Activated CD4-positive, CD25-positive, alpha-beta regulatory T cell treated with anti-CD3 and anti-CD28 coated beads, Interleukin-2, amount 50 U/mL, for 16 hours (primary cell): Measurements from ENCODE around the gene ST6GAL1.
"Not testable (repeated sequence)": the region's sequence is repeated elsewhere in the genome, so short reads cannot be mapped to it uniquely, and the experiment has no call there.

Experiments used
- DNase-seq: peaks from one replicate; pipeline ENCODE4 v3.0.0-alpha.2; 2020; ENCODE audit warnings: low read depth, low spot score

ST6GAL1 gene

DNA sequence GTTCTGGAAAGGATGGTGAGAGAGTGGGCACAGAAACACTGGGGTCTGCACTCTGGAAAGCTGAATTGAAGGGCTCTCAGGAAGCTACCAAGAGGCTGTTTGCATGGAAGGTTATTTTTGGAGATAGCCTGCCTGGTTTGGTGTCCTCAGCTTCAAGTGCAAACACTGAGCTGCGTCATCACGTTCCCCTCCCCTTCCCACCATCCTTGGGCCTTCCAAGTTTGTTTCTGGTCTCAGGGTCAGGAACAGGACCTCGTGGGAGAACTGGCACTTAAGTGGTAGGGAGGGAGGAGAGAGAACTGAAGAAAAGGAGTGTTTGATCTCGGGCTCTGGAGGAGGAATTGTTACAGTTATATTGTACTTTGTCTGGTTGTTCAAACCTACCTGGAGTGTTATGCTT is 10.6 kb downstream of the ST6GAL1 start:
- DNase-seq: no peak

DNA sequence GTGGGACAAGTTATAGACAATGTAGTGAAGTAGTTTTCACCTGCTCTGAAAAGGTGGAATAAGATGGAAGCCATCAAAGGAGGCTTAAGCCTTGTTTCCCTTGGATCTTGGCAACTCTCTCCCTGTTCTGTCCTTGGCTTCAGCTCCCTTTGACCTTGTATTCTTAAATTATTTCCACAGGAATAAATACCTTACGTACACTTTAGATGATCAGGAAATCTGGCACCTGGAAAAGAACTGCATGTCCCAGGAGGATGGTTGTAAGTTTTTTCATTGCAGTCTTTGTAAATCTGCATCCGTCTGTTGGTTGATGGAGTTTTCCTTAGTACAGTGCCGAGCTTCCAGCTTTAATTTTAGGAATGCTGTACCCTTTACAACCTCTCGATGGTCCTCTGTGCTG is 11.8 kb downstream of the ST6GAL1 start:
- no peak for DNase-seq

DNA sequence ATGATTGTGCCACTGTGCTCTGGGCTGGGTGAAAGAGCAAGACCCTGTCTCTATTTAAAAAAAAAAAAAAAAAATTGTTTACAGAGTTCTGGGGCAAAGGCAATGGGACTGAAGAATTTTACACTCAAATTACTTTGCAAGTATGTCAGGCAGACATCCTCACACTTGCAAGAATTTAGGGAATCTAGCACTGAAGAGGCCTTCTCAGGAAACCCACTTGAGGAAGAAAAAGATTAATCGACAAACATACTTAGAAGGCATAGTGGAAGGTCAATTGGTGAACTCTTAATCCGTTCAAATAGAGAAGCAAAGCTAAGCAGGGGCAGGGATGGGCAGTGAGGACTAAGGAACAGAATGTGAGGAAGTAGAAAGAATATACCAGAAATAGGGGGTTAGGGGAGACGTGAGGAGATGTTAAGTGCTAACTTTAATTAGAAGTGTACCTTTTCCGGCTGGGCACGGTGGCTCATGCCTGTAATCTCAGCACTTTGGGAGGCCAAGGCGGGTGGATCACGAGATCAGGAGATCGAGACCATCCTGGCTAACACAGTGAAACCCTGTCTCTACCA is 15.0 kb downstream of the ST6GAL1 start:
- DNase-seq: no peak

GRCh38 chr3:186946756-186947375 is 16.5 kb downstream of the ST6GAL1 start:
- DNase-seq: no peak

DNA sequence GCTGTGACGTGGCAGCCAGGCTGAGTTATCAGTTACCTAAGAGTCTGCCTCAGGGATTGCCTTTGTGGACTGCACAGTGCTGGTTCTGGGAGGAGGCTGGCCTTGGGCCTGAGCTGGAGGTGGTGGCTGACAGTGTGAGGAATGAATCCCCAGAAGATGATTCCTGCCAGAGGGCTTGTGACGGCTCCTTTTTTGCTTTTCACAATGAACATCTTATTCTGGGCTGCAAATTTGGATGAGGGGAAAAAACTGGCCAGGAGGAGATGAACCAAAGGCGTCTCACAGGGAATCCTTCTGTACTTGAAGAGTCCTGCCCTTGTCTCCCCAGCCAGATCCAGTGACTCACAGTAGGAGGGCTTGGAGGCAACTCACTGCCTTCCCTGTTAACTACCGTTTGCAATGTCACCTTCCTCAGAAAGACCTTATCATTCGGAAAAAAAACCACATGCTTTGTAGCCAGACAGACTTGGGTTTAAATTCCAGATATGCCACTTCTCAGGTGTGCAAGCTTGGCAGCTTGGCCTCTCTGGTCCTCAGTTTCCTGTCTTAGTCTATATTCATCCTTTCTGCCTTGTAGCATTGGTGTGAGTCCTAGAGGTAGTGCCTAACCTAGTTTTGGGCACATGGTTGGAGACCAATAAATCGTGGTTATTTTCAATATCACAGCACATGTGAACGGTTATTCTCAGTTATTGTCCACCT is 19.1 kb downstream of the ST6GAL1 start:
- DNase-seq: no peak

GRCh38 chr3:186950402-186951093 is 20.2 kb downstream of the ST6GAL1 start:
- DNase-seq: no peak

- DNase-seq: no peak
Observed at GRCh38 chr3:186951640-186952552, 21.6 kb downstream of the ST6GAL1 start.

GRCh38 chr3:186953011-186953487 is 22.7 kb downstream of the ST6GAL1 start:
- DNase-seq: no peak

GRCh38 chr3:186953992-186954699 is 23.8 kb downstream of the ST6GAL1 start:
- DNase-seq: not testable (repeated sequence)

- DNase-seq: no peak
Observed at GRCh38 chr3:186955898-186956696, 25.8 kb downstream of the ST6GAL1 start.

GRCh38 chr3:186959029-186959624 is 28.8 kb downstream of the ST6GAL1 start:
- no peak for DNase-seq

DNA sequence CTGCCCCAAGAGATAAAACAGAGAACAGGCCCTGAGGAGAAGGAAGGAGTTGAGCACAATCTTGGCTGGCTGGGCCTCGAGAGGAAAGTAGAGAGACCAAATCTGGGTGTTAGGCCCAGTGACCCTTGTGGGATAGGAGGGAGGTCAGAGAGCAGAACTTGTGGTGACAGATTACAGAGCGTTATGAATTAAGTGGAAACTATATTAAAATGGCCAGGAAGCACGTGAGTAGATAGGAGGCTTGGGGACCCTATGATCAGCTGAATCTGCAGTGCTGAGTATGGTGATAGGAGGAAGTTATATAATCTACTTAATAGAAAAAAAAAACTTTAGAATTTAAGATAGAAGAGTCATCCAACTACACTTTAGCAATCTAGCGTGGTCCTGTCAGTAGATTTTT is 30.0 kb downstream of the ST6GAL1 start:
- DNase-seq: no peak

DNA sequence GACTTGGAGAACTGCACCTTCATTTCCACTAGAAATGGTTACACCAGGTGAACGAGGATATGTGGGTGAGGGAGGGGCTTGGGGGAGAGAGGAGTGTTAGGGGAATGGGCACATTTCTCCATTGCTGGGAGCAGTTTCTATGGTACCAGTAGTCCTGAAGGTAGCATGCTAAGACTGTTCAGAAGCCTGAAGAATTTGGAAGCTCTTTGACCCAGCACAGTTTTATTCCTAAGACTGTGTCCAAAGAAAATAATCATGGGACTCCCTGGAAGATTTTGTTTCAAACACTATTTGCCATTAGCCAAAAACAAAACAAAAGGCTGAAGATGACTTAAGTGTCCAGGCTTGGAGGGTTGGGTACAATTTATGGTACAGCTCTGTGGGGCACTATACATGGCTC is 32.1 kb downstream of the ST6GAL1 start:
- no peak for DNase-seq

GRCh38 chr3:186963636-186964035 is 33.3 kb downstream of the ST6GAL1 start:
- no peak for DNase-seq

DNA sequence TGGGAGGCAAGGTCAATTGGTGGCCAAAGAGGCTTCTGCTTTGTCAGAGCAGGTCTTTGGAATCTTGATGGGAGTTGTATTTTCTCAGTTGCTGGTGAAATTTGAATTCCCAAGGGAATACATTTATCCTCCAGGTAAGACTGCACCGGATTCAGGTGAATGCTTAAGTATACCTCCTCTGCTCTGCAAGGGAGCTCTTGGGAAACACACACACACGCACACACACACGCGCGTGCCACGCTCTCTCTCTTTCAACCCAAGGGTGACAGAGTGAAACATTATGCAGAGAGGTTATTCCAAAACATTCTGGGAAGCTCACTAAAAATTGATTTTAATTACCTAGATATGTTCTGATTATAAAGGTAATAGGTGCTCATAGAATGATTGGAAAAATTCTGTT is 33.7 kb downstream of the ST6GAL1 start:
- no peak for DNase-seq

GRCh38 chr3:186964616-186965015 is 34.3 kb downstream of the ST6GAL1 start:
- no peak for DNase-seq

DNA sequence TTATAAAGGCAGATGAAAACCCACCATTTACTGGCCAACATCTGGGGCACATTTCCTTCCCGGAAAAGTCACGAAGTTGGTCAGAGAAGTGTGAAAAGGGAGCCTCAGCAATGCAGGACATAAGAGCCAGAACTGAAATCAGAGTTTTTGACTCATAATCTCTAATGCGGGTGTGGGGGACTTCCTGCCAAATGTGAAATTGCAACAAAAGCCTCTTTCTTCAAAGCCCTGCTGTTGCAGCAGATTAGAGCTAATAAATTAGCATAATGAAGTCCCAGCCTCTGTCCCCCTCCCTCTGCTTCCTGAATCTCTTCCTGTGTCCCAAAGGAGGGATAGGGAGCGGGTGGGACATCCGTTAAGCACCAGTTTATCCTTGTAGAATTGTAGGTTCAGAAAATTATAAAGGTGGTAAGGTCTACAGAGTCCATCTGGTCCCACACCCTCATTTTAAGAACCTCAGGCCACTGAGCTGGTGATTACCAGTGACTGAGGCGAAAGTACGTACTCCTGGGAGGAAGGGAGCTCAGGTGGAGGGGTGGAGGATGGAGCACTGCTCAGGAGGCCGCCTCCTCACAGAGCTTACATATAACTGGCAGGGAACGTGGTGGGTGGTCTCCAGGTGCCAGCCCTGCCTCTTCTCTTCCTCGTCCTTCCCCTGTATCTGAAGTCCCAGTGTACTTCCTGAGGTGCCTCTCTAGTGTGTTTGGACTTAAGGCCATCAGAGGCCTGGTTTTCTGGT is 35.0 kb downstream of the ST6GAL1 start:
- DNase-seq: no peak

DNA sequence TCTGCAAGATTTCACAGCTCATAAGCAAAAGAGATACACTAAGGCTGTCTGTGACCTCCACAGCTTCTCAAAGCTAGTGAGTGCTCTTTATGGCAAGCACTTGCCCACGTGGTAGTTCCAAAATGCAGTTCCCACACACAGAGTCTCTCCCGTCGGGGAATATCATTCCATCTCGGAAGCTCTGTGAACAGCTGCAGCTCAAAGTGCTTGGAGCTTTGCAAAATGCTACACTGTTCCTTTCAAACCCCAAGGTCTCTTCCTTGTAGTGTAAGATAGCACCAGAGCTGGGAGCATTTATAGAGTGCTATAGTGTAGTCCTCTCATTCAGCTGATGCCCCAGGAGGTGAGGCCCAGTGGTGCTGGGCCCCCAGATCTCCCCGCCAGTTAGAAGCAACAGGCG is 36.1 kb downstream of the ST6GAL1 start:
- no peak for DNase-seq

GRCh38 chr3:186967236-186967635 is 36.9 kb downstream of the ST6GAL1 start:
- not testable (repeated sequence) for DNase-seq
